ENCODE measurements around the gene CATSPER1. TPM values are rescaled to one million over a fixed set of nuclear protein-coding genes. Genes with fewer than 3 reads are reported as not detected.

Gene CATSPER1
- total and polyA plus RNA-seq, 2 donors (not counting 3 experiments of a cell fraction or from before 2014, with no cell fraction given), result 0.68 to 1.0 TPM

GRCh38 chr11:66072518-66072917 is 46.2 kb upstream of the CATSPER1 start:
- no peak overlapping the region for H3K4me3 ChIP-seq (replicated peaks in 1 of 3; ENCODE audit: insufficient read depth in 1 of 3, low read depth in 1 of 3, low read length in 3 of 3)
- no peaks in the 10 kb centered on the region for H3K27me3 ChIP-seq (ENCODE audit: control insufficient read depth in 2 of 2, insufficient read depth in 2 of 2, low read length in 2 of 2)
- POLR2A ChIA-PET, result no interaction called here
- no peak overlapping the region for H3K27ac ChIP-seq (ENCODE audit: insufficient read depth, low read depth, low read length)
- H4K20me1 ChIP-seq (replicated peaks; ENCODE audit: control insufficient read depth, extremely low read depth, insufficient read depth, low read length), result peaks cover 2% of the 10 kb centered on the region
- BruUV-seq (replicated peaks), result no TSS peak
- CTCF ChIA-PET, result no interaction called here
- peaks cover 21% of the 10 kb centered on the region for H3K4me1 ChIP-seq (ENCODE audit: control insufficient read depth, extremely low read depth, insufficient read depth, low read length)
- no peak for DNase-seq (ENCODE audit: low read depth, low spot score)
- H3K4me2 ChIP-seq (ENCODE audit: insufficient read depth, low read length), result no peak overlapping the region
- H3K9me1 ChIP-seq (replicated peaks; ENCODE audit: control insufficient read depth, extremely low read depth, insufficient read depth, low read length), result no peaks in the 10 kb centered on the region
- peaks cover 35% of the 10 kb centered on the region for H3K79me2 ChIP-seq (ENCODE audit: control insufficient read depth, insufficient read depth, low read length)
- dilution Hi-C loops (cut with MboI; ENCODE audit: extremely low pct_ligation_motif_present, low sequenced_read_pairs) (no loop called here), intact Hi-C loops (cut with micrococcal nuclease) (loop anchor here (5.0 kb wide), 1 partner anchor 40 kb away; no protein-coding TSS in a partner anchor)
- FAIRE-seq, result no peak
- no peak overlapping the region for H2AFZ ChIP-seq (ENCODE audit: low read depth, low read length)
- H3K9ac ChIP-seq (replicated peaks; ENCODE audit: extremely low read depth, insufficient read depth, low read length), result no peak overlapping the region
- H3K36me3 ChIP-seq (ENCODE audit: control insufficient read depth in 2 of 2, extremely low read depth in 1 of 2, insufficient read depth in 2 of 2, low read length in 2 of 2), result peaks cover 13 to 14% of the 10 kb centered on the region in 2 experiments
- H3K9me3 ChIP-seq (replicated peaks; ENCODE audit: control insufficient read depth, insufficient read depth, low read length), result no peaks in the 10 kb centered on the region
- no peak for TF ChIP-seq CTCF (IDR thresholded peaks at IDR 0.05; ENCODE audit: extremely low read depth in 1 of 2, insufficient read depth in 1 of 2, low read depth in 1 of 2, low read length in 2 of 2)
- no peak for TF ChIP-seq FOS (IDR thresholded peaks at IDR 0.05; ENCODE audit: borderline replicate concordance, insufficient read depth, low read length)

DNA sequence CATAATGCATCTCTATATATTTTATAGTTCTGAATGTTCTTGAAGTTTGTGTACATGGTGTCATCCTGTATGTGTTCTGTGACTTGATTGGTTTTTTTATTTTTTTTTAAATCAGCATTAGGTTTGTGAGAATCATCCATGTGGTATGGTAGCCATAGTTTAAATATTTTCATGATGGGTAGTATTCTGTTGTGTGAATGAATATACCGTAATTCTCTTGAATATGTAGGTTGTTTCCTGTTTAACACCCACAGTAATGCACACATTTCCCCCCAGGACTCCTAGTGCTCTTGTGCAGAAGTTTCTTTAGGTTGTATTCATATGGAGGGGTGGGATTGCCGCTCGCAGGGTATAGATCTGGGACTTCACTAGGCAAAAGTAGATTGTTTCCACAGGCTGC is 45.8 kb upstream of the CATSPER1 start:
- Histone ChIP-seq H3K4me1 (ENCODE audit: control insufficient read depth, extremely low read depth, insufficient read depth, low read length) (peaks cover 21% of the 10 kb centered on the region), H3K4me3 (replicated peaks in 1 of 3; ENCODE audit: insufficient read depth in 1 of 3, low read depth in 1 of 3, low read length in 3 of 3) (no peak overlapping the region), H3K27ac (ENCODE audit: insufficient read depth, low read depth, low read length) (no peak overlapping the region), H3K9me3 (replicated peaks; ENCODE audit: control insufficient read depth, insufficient read depth, low read length) (no peaks in the 10 kb centered on the region), H2AFZ (ENCODE audit: low read depth, low read length) (no peak overlapping the region), H3K4me2 (ENCODE audit: insufficient read depth, low read length) (peak overlapping the region; percentile 97), H3K36me3 (ENCODE audit: control insufficient read depth in 2 of 2, extremely low read depth in 1 of 2, insufficient read depth in 2 of 2, low read length in 2 of 2) (peaks cover 17% of the 10 kb centered on the region in 2 experiments), H4K20me1 (replicated peaks; ENCODE audit: control insufficient read depth, extremely low read depth, insufficient read depth, low read length) (peaks cover 2% of the 10 kb centered on the region), H3K79me2 (ENCODE audit: control insufficient read depth, insufficient read depth, low read length) (peaks cover 35% of the 10 kb centered on the region), H3K9me1 (replicated peaks; ENCODE audit: control insufficient read depth, extremely low read depth, insufficient read depth, low read length) (no peaks in the 10 kb centered on the region), H3K9ac (replicated peaks; ENCODE audit: extremely low read depth, insufficient read depth, low read length) (peak overlapping the region; percentile 59), H3K27me3 (ENCODE audit: control insufficient read depth in 2 of 2, insufficient read depth in 2 of 2, low read length in 2 of 2) (no peaks in the 10 kb centered on the region)
- ChIA-PET POLR2A (interaction anchor here (0.8 kb wide), 1 partner anchor 64 kb away, joined by 4 read pairs; no protein-coding TSS in a partner anchor), CTCF (interaction anchor here (1.5 to 5.6 kb wide), 2 partner anchors 55 to 63 kb away, joined by 5 to 85 read pairs; no protein-coding TSS in a partner anchor)
- no TSS peak for BruUV-seq (replicated peaks)
- intact Hi-C loops (cut with micrococcal nuclease), result loop anchor here (5.0 kb wide), 1 partner anchor 40 kb away; no protein-coding TSS in a partner anchor
- FAIRE-seq, result no peak
- no peak for TF ChIP-seq EZH2 (IDR thresholded peaks at IDR 0.05; ENCODE audit: borderline replicate concordance, low read depth, low read length, severe bottlenecking)
- no peak for TF ChIP-seq GATA2 (IDR thresholded peaks at IDR 0.05; ENCODE audit: insufficient read depth, insufficient read length, low read depth, low read length)
- TF ChIP-seq MYC (IDR thresholded peaks at IDR 0.05; ENCODE audit: low read depth, low read length), result no peak
- no peak for TF ChIP-seq FOS (IDR thresholded peaks at IDR 0.05; ENCODE audit: borderline replicate concordance, insufficient read depth, low read length)
- no peak for TF ChIP-seq POLR2A (IDR thresholded peaks at IDR 0.05; ENCODE audit: low read depth, low read length)
- TF ChIP-seq POLR2AphosphoS5 (IDR thresholded peaks at IDR 0.05; ENCODE audit: insufficient read depth, low read depth, low read length), result no peak
- TF ChIP-seq CTCF (IDR thresholded peaks at IDR 0.05; ENCODE audit: extremely low read depth in 1 of 2, insufficient read depth in 1 of 2, low read depth in 1 of 2, low read length in 2 of 2), result no peak
- TF ChIP-seq, protein P1, sequence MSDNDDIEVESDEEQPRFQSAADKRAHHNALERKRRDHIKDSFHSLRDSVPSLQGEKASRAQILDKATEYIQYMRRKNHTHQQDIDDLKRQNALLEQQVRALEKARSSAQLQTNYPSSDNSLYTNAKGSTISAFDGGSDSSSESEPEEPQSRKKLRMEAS (IDR thresholded peaks at IDR 0.05; ENCODE audit: insufficient read depth, insufficient read length), result no peak
- TF ChIP-seq JUN (IDR thresholded peaks at IDR 0.05; ENCODE audit: borderline replicate concordance, insufficient read depth, insufficient read length, low read depth), result no peak
- dilution Hi-C loops (cut with MboI; ENCODE audit: extremely low pct_ligation_motif_present, low sequenced_read_pairs), result no loop called here
- no peak for DNase-seq (ENCODE audit: low read depth, low spot score)

All from endothelial cell of umbilical vein (primary cell).